Keratinocyte (primary cell): Measurements from ENCODE around the gene SMIM36.
"Not testable (repeated sequence)": the region's sequence is repeated elsewhere in the genome, so short reads cannot be mapped to it uniquely, and the experiment has no call there.

Experiments
- EZH2 ChIP-seq: IDR thresholded peaks from one replicate; pipeline ENCODE4 v1.6.1; 2012; ENCODE audit warnings: inconsistent platforms, mild to moderate bottlenecking, low read length, moderate library complexity
- TF ChIP-seq, protein P1 (sequence below), 3 experiments: IDR thresholded peaks in 1 of 3; conservative IDR thresholded peaks in 1 of 3; optimal IDR thresholded peaks in 1 of 3; 2 replicates in 2 of 3; 3 replicates in 1 of 3; pipeline versions ENCODE3 to v1.5.1; 2011; ENCODE audit warnings: low read length in 3 of 3, mild to moderate bottlenecking in 3 of 3, moderate library complexity in 2 of 3, control low read depth in 1 of 3, inconsistent platforms in 1 of 3; ENCODE audit not compliant: insufficient read depth in 2 of 3; ENCODE audit errors: extremely low read depth in 1 of 3

GRCh38 chr17:55507669-55508068 is 3.6 kb downstream of the SMIM36 start:
- TF ChIP-seq EZH2: not testable (repeated sequence)
- TF ChIP-seq, protein P1, sequence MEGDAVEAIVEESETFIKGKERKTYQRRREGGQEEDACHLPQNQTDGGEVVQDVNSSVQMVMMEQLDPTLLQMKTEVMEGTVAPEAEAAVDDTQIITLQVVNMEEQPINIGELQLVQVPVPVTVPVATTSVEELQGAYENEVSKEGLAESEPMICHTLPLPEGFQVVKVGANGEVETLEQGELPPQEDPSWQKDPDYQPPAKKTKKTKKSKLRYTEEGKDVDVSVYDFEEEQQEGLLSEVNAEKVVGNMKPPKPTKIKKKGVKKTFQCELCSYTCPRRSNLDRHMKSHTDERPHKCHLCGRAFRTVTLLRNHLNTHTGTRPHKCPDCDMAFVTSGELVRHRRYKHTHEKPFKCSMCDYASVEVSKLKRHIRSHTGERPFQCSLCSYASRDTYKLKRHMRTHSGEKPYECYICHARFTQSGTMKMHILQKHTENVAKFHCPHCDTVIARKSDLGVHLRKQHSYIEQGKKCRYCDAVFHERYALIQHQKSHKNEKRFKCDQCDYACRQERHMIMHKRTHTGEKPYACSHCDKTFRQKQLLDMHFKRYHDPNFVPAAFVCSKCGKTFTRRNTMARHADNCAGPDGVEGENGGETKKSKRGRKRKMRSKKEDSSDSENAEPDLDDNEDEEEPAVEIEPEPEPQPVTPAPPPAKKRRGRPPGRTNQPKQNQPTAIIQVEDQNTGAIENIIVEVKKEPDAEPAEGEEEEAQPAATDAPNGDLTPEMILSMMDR (optimal IDR thresholded peaks at IDR 0.05 in 1 of 3, IDR thresholded peaks at IDR 0.05 in 1 of 3, conservative IDR thresholded peaks at IDR 0.05 in 1 of 3; ENCODE audit: extremely low read depth in 1 of 3, insufficient read depth in 2 of 3, low read length in 3 of 3): not testable (repeated sequence)
